HG02938 (cell line): ENCODE data around the gene MRPL52.
"Not testable (repeated sequence)": the region's sequence is repeated elsewhere in the genome, so short reads cannot be mapped to it uniquely, and the experiment has no call there.

Experiments used
- ATAC-seq: cut with Tn5 transposase; IDR thresholded peaks from one replicate; pipeline ENCODE4 v1.9.1; 2021; ENCODE audit warnings: mild to moderate bottlenecking, moderate library complexity; ENCODE audit not compliant: unreplicated experiment

Gene MRPL52

GRCh38 chr14:22852599-22852939 lies 22.9 kb downstream of the MRPL52 start:
- no peak for ATAC-seq

- peak; percentile 85 for ATAC-seq
Observed at GRCh38 chr14:22852940-22853767, 23.5 kb downstream of the MRPL52 start.

GRCh38 chr14:22854296-22854695 lies 24.6 kb downstream of the MRPL52 start:
- ATAC-seq: not testable (repeated sequence)

- ATAC-seq: no peak
Observed at GRCh38 chr14:22854963-22855724, 25.5 kb downstream of the MRPL52 start.

GRCh38 chr14:22856428-22856827 lies 26.7 kb downstream of the MRPL52 start:
- ATAC-seq: no peak

GRCh38 chr14:22860377-22860776 lies 30.7 kb downstream of the MRPL52 start:
- not testable (repeated sequence) for ATAC-seq

- ATAC-seq: no peak
Observed at GRCh38 chr14:22861651-22862050, 32.0 kb downstream of the MRPL52 start.

- no peak for ATAC-seq
Observed at GRCh38 chr14:22864979-22865378, 35.3 kb downstream of the MRPL52 start.

- ATAC-seq: no peak
Observed at GRCh38 chr14:22865424-22866405, 36.0 kb downstream of the MRPL52 start.

- no peak for ATAC-seq
Observed at GRCh38 chr14:22866874-22867273, 37.2 kb downstream of the MRPL52 start.

- peak; percentile 41 for ATAC-seq
Observed at GRCh38 chr14:22870811-22871223, 41.1 kb downstream of the MRPL52 start.

GRCh38 chr14:22871224-22872032 lies 41.7 kb downstream of the MRPL52 start, which contains the start of gene LRP10:
LRP10 (plus strand) TSS chr14:22871740; CDS start chr14:22872304, 564 bp downstream.
- ATAC-seq: peak; percentile 79

GRCh38 chr14:22872033-22872832 lies 42.5 kb downstream of the MRPL52 start:
- ATAC-seq: peak; percentile 15

- ATAC-seq: no peak
Observed at GRCh38 chr14:22872833-22873520, 43.3 kb downstream of the MRPL52 start.

- ATAC-seq: no peak
Observed at GRCh38 chr14:22875003-22875747, 45.5 kb downstream of the MRPL52 start.

GRCh38 chr14:22875748-22876319 lies 46.1 kb downstream of the MRPL52 start:
- ATAC-seq: no peak

GRCh38 chr14:22877000-22877501 lies 47.4 kb downstream of the MRPL52 start:
- no peak for ATAC-seq
